IMR-90 (cell line): ENCODE measurements around the gene APMAP. TPM values are rescaled to one million over a fixed set of nuclear protein-coding genes. Genes with fewer than 3 reads are reported as not detected.

Experiments
- ATAC-seq: fragments of 200-7000 bp; cut with Tn5 transposase; 2 replicates; pipeline ENCODE4 v1.9.1; 2020; ENCODE audit warnings: low read depth, mild to moderate bottlenecking, moderate library complexity
- BruUV-seq: library from RNA; stranded (reverse); fragments of 400-500 nt; replicated peaks from 2 replicates; lab custom pipeline; 2021; lab: Mats Ljungman, UMichigan
- CTCF ChIA-PET: fragments of 300-600 bp; formaldehyde crosslinking; extraction: SDS; loops from one replicate; lab custom pipeline; 2021; ENCODE audit warnings: antibody characterized with exemption; lab: Yijun Ruan, JAX
- POLR2A ChIA-PET: fragments of 300-600 bp; sonication (Branson Sonifier 250); formaldehyde crosslinking; loops from one replicate; lab custom pipeline; 2022; ENCODE audit warnings: antibody characterized with exemption; ENCODE audit not compliant: unreplicated experiment; lab: Charles Lee
- DNase-seq: peaks from one replicate; pipeline ENCODE4 v3.0.0; 2013
- H2AFZ ChIP-seq: replicated peaks from 2 replicates; pipeline ENCODE3; 2013; ENCODE audit warnings: low read length, mild to moderate bottlenecking; ENCODE audit not compliant: poor library complexity
- H2AK5ac ChIP-seq: 2 replicates; pipeline ENCODE4 v1.6.1; 2013; ENCODE audit warnings: low read depth, low read length, inconsistent platforms
- H2AK9ac ChIP-seq: replicated peaks from 2 replicates; pipeline ENCODE3; 2013; ENCODE audit warnings: mild to moderate bottlenecking, low read depth, low read length, moderate library complexity; ENCODE audit not compliant: poor library complexity
- H2BK120ac ChIP-seq: 2 replicates; pipeline ENCODE4 v1.6.1; 2013; ENCODE audit warnings: low read depth, low read length, inconsistent platforms
- H2BK15ac ChIP-seq: 3 replicates; pipeline ENCODE4 v1.6.1; 2013; ENCODE audit warnings: low read depth, low read length, inconsistent platforms
- H2BK20ac ChIP-seq: 2 replicates; pipeline ENCODE4 v1.6.1; 2013; ENCODE audit warnings: low read depth, mild to moderate bottlenecking, inconsistent platforms, low read length, moderate library complexity
- H2BK5ac ChIP-seq: 2 replicates; pipeline ENCODE4 v1.6.1; 2013; ENCODE audit warnings: mild to moderate bottlenecking, low read depth, low read length, inconsistent platforms; ENCODE audit not compliant: poor library complexity, severe bottlenecking
- H3K14ac ChIP-seq: replicated peaks from 2 replicates; pipeline ENCODE4 v1.6.1; 2013; ENCODE audit warnings: low read depth, low read length, inconsistent platforms
- H3K18ac ChIP-seq: 2 replicates; pipeline ENCODE4 v1.6.1; 2013; ENCODE audit warnings: low read depth, low read length, control low read depth
- H3K23ac ChIP-seq: 2 replicates; pipeline ENCODE4 v1.6.1; 2013; ENCODE audit warnings: low read depth, low read length, inconsistent platforms
- H3K27ac ChIP-seq: 2 replicates; pipeline ENCODE4 v1.5.1; 2013; ENCODE audit warnings: mild to moderate bottlenecking, control low read depth, low read length; ENCODE audit not compliant: insufficient read depth
- H3K27me3 ChIP-seq: 2 replicates; pipeline ENCODE4 v1.6.1; 2013; ENCODE audit warnings: low read length; ENCODE audit not compliant: control insufficient read depth, insufficient read depth
- H3K36me3 ChIP-seq: 2 replicates; pipeline ENCODE4 v1.6.1; 2013; ENCODE audit warnings: low read length, mixed read lengths; ENCODE audit not compliant: control insufficient read depth, insufficient read depth
- H3K4ac ChIP-seq: 2 replicates; pipeline ENCODE4 v1.6.1; 2013; ENCODE audit warnings: low read depth, low read length, inconsistent platforms
- H3K4me1 ChIP-seq: 2 replicates; pipeline ENCODE4 v1.6.1; 2013; ENCODE audit warnings: low read length, mixed read lengths; ENCODE audit not compliant: control insufficient read depth, insufficient read depth
- H3K4me2 ChIP-seq: 2 replicates; pipeline ENCODE4 v1.6.1; 2013; ENCODE audit warnings: low read depth, mild to moderate bottlenecking, control low read depth, low read length, moderate library complexity
- H3K4me3 ChIP-seq: 2 replicates; pipeline ENCODE4 v1.5.1; 2013; ENCODE audit warnings: low read depth, mild to moderate bottlenecking, control low read depth, low read length, moderate library complexity; ENCODE audit not compliant: insufficient read depth
- H3K56ac ChIP-seq: 2 replicates; pipeline ENCODE4 v1.6.1; 2013; ENCODE audit warnings: low read length, inconsistent platforms; ENCODE audit not compliant: insufficient read depth; ENCODE audit errors: extremely low read depth
- H3K79me1 ChIP-seq, 2 experiments: 2 replicates each; pipeline ENCODE4 v1.6.1; 2013; ENCODE audit warnings: low read length in 2 of 2, inconsistent platforms in 1 of 2, low read depth in 1 of 2
- H3K9ac ChIP-seq: 2 replicates; pipeline ENCODE4 v1.6.1; 2013; ENCODE audit warnings: low read depth, low read length, control low read depth
- H3K9me1 ChIP-seq: 2 replicates; pipeline ENCODE4 v1.6.1; 2013; ENCODE audit warnings: low read length, inconsistent platforms; ENCODE audit not compliant: insufficient read depth
- H3K9me3 ChIP-seq: 2 replicates; pipeline ENCODE4 v1.6.1; 2013; ENCODE audit warnings: low read length; ENCODE audit not compliant: control insufficient read depth, insufficient read depth
- H4K20me1 ChIP-seq: 2 replicates; pipeline ENCODE4 v1.6.1; 2013; ENCODE audit warnings: low read length, inconsistent platforms; ENCODE audit not compliant: insufficient read depth
- H4K5ac ChIP-seq: 2 replicates; pipeline ENCODE4 v1.6.1; 2013; ENCODE audit warnings: mild to moderate bottlenecking, low read depth, low read length, control low read depth
- H4K8ac ChIP-seq, 2 experiments: 2 replicates each; pipeline ENCODE4 v1.6.1; 2013; ENCODE audit warnings: low read depth in 2 of 2, low read length in 2 of 2, control low read depth in 1 of 2, inconsistent platforms in 1 of 2
- H4K91ac ChIP-seq: 2 replicates; pipeline ENCODE4 v1.6.1; 2013; ENCODE audit warnings: low read depth, low read length, inconsistent platforms; ENCODE audit not compliant: insufficient read depth
- BHLHE40 ChIP-seq: fragments of 150-350 bp; IDR thresholded peaks from 2 replicates; pipeline ENCODE4 v1.6.1; 2016; ENCODE audit warnings: mild to moderate bottlenecking, low read depth, low read length
- CHD1 ChIP-seq: IDR thresholded peaks from 2 replicates; pipeline ENCODE4 v1.6.1; 2012; ENCODE audit warnings: low read depth, low read length, improper control_type of control experiment
- MAZ ChIP-seq: IDR thresholded peaks from 2 replicates; pipeline ENCODE4 v1.6.1; 2012; ENCODE audit warnings: low read depth, mild to moderate bottlenecking, low read length, improper control_type of control experiment, moderate library complexity, borderline replicate concordance
- USF2 ChIP-seq: fragments of 150-350 bp; IDR thresholded peaks from 2 replicates; pipeline ENCODE4 v1.6.1; 2017; ENCODE audit warnings: mild to moderate bottlenecking, antibody characterized with exemption, low read length, low read depth
- WGBS, 2 experiments: methylation state at CpG; one replicate each; pipeline versions ENCODE4 v1.1.5 to v1.1.7; 2013; ENCODE audit warnings: missing lambda C conversion rate in 2 of 2; ENCODE audit not compliant: insufficient read length in 1 of 2; ENCODE audit errors: extremely low coverage in 2 of 2; 5-methylcytosine and 5-hydroxymethylcytosine counted together
- dilution Hi-C: fragments of 300-500 bp; cut with HindIII; formaldehyde crosslinking; loops from one replicate; pipeline ENCODE4 v1.14.3; 2018; ENCODE audit warnings: low sequenced_read_pairs; ENCODE audit not compliant: unreplicated experiment
- in situ Hi-C: fragments of 300-500 bp; cut with MboI; formaldehyde crosslinking; loops from 3 replicates; pipeline ENCODE4 v1.14.3; 2019; ENCODE audit warnings: low sequenced_read_pairs, inconsistent platforms, mixed read lengths
- intact Hi-C: fragments of 100-400 bp; cut with micrococcal nuclease; formaldehyde crosslinking; loops from 2 replicates; pipeline ENCODE4 v1.10.0; 2022
- polyA plus RNA-seq, 3 experiments: library from polyadenylated mRNA; depleted of rRNA; stranded (reverse); fragments of >200 nt; gene quantifications; 2 replicates each; pipeline ENCODE4 v1.2.3, GENCODE V29; 2012; ENCODE audit warnings: low replicate concordance in 1 of 3
- total RNA-seq: library from RNA; depleted of rRNA; stranded (reverse); fragments of >200 nt; gene quantifications from 2 replicates; pipeline ENCODE4 v1.2.3, GENCODE V29; 2012

Gene APMAP
- total and polyA plus RNA-seq, 2 of the 4 experiments (the other 2 are of a cell fraction) = 67.2 to 88.8 TPM

GRCh38 chr20:24970754-24971153 is 21.8 kb downstream of the APMAP start:
- Histone ChIP-seq H3K4me3 (no peak overlapping the region), H4K91ac (no peak overlapping the region), H3K27ac (no peak overlapping the region), H2BK5ac (no peak overlapping the region), H2AK9ac (no peak overlapping the region), H3K9me3 (no peaks in the 10 kb centered on the region), H2BK15ac (no peak overlapping the region), H4K8ac (no peak overlapping the region), H3K36me3 (peaks cover 40% of the 10 kb centered on the region), H3K56ac (no peak overlapping the region), H3K27me3 (no peaks in the 10 kb centered on the region), H3K79me1 (peaks cover 0 to 5% of the 10 kb centered on the region in 2 experiments; a peak in 1 of 4 replicates), H3K9me1 (no peaks in the 10 kb centered on the region), H3K23ac (no peak overlapping the region), H3K4me2 (no peak overlapping the region), H3K18ac (no peak overlapping the region), H4K20me1 (no peaks in the 10 kb centered on the region), H2BK120ac (no peak overlapping the region), H3K4ac (no peak overlapping the region), H3K9ac (no peak overlapping the region), H2AFZ (no peak overlapping the region), H2BK20ac (no peak overlapping the region), H4K5ac (no peak overlapping the region), H2AK5ac (no peak overlapping the region), H3K4me1 (no peaks in the 10 kb centered on the region), H3K14ac (no peak overlapping the region)
- intact Hi-C loops (no loop called here), in situ Hi-C loops (no loop called here), dilution Hi-C loops (no loop called here)
- ChIA-PET POLR2A (no interaction called here), CTCF (no interaction called here)
- WGBS, 2 experiments = 95% methylated on average over 3 of the region's 8 CpGs; no CpG with 5 or more reads in 1 of the 2 experiments
- no peak for ATAC-seq
- TF ChIP-seq USF2 (no peak), MAZ (no peak), CHD1 (no peak), BHLHE40 (no peak)
- no TSS peak for BruUV-seq
- DNase-seq = no peak
